ENCODE measurements around the gene ZCCHC2.

GRCh38 chr18:62512996-62513395 is 9.8 kb upstream of the ZCCHC2 start:
- TF ChIP-seq EZH2 (IDR thresholded peaks at IDR 0.05; ENCODE audit: borderline replicate concordance) = no peak
- TF ChIP-seq CTCF (IDR thresholded peaks at IDR 0.05; ENCODE audit: poor library complexity) = no peak

Measured in hepatocyte (in vitro differentiated cells).